SW480 (cell line): ENCODE results near the gene RAD51B.
"Not testable (repeated sequence)": the region's sequence is repeated elsewhere in the genome, so short reads cannot be mapped to it uniquely, and the experiment has no call there.

Experiments
- DNase-seq: peaks from one replicate; pipeline ENCODE4 v3.0.0-alpha.2; 2016; ENCODE audit warnings: low spot score

RAD51B gene

GRCh38 chr14:68687746-68688145 is 868.2 kb downstream of the RAD51B start:
- DNase-seq: peak; percentile 98

DNA sequence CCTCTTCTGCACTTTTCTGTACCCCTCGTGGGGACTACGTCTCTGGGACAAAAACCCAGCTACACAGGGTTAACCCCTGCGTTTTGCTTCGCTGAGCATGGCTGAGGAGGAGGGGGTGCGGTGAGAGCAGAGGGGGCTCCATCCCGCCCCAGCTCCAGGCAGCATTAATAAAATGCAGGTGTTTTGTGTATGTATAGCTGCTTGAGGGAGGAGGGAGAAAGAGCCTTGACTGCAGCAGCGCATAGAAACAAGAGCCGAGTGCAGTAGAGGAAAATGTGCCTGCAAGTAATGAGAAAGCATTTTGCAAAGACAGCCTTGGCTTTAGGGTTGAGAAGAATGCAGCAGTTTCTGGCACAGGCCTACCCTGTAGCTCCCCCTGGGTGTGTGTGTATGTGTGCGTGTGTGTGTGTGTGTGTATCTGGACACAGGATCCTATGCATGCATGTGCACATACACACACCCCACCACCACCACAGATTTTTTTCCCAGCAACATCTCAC is 869.3 kb downstream of the RAD51B start:
- peak; percentile 70 for DNase-seq

DNA sequence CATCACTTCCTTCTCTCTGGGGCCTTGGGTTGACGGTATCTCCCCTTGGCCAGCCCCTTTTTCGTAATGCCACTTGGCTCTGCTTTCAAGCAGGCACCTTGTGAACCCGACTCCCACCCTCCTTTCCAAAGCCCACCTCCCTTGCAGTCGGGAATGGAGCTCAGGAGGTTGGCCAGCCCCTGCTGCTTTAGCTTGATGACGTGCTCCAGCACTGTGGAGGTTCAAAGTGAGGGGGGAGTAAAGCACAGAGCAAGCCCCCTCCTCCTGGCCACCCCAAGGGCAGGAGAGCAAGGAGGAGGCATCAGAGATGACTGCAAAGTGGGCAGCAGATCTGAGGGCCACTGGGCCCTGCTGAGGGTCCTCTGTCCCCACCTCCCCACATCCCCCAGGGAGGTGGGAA is 869.9 kb downstream of the RAD51B start:
- DNase-seq: no peak

GRCh38 chr14:68690089-68690958 is 870.7 kb downstream of the RAD51B start:
- DNase-seq: no peak

DNA sequence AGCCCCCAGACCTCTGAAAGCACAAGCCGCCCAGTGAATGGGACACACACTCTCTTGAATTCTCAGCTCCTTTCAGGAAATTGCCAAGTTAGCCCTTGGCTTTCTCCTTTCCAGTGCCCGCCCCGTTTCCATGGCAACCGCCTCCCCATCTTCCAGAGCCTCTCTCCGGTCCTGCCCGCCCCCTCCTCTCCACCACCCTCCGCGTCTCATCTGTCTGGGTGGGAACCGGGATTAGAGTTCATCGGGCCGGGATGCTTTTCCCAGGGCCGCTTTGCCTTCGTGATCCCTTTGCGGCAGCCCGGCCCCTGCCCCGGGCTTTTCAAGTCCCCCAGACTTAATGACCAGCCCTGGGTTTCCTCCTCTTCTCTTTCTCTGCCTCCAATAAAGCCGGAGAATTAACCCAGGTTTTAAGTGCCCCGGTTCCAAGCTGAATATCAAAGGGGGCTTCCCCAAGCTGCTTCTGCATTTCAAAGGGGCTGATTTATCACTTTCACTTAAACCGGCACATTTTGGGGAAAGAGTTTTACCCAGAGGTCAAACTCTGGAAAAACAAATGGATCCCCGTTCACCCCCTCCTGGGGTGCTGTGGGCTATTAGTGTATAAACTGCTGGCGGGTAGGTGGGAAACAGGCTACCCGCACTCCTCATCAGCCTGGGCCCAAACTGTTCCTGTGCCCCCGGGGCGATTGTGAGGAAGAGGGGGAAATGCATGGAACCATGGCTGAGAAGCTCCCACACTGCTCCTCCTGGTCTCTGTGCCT is 871.6 kb downstream of the RAD51B start:
- DNase-seq: no peak

- no peak for DNase-seq
Observed at GRCh38 chr14:68691792-68692118, 872.2 kb downstream of the RAD51B start.

DNA sequence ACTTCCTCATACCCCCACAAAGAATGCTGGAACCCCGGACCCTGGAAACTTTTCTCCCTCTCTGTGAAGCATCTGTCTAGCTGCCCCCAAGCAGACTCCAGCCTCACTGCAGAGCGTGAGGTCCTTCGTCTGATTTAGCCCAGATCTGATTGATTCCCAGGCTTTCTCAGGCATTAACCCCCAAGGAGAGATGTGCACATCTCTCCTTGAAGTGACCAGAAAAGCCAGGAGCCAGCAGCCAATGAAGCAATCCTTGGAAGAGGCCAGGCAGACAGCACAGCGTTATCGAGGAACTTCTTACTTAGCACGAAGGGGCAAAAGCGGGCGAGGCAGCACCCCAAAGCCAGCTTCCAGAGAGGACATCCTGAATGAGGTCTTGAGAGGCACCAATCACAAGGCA is 872.6 kb downstream of the RAD51B start:
- no peak for DNase-seq

DNA sequence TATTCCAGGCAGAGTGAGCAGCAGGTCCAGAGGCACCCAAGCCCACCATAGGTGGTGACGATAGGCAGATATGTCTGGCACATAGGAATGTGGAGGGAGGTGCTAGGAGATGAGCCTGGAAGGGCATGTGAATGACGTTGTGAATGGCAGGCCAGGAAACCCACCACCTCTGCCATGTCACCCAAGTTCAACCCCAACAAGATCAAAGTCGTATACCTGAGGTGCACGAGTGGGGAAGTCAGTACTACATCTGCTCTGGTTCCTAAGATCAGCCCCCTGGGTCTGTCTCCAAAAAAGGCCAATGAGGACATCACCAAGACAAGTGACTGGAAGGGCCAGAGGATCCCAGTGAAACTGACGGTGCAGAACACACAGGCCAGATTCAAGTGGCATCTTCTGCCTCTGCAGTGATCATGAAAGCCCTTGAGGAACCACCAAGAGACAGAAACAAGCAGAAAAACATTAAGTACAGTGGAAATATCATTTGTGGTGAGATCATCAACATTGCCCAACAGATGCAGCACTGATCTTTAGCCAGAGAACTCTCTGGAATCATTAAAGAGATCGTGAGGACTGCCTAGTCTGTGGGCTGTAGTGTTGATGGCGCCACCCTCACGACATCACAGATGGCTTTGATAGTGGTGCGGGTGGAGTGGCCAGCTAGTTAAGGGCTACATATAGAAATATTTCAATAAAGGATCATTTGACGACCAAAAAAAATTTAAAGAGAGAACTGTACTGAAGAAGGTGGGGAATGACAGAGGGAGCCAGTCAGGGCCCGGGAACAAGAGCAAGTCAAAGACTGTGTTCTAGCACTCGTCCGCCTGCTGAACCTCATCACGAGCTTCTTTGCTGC is 873.6 kb downstream of the RAD51B start:
- DNase-seq: no peak

- no peak for DNase-seq
Observed at GRCh38 chr14:68693926-68694325, 874.3 kb downstream of the RAD51B start.

DNA sequence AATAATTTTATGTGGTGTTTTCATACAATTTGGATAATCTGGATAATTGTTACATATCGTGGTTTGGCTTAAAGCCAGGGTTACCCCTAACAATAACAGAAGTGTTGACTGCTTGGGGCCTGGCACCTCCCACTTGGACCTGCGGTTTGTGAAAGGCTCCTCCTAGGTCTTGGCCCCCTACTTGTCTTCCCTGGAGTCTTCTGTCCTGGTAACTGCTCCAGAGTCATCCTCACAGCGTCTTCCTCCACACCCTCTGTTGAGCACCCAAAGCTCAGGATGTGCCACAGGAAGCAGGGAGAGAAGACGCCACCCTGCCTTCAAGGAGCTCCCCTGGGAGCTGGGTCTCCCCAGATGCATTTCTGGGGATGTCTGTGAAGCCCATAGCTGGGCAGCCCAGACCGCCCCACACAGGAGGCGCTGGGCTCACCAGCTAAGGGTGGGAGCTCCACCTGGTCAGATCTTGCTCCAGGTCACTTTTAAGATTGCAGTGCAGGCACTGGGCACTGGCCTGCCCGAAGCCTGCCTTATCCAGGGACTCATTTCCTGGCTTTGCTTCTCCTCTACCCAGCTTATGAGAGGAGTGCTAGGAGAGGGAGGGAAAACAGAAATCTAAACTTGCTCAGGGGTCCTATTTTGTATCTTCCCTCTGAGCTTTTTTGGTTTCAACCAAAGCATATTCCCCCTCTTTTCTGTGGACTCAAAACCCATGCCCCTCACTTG is 875.1 kb downstream of the RAD51B start:
- DNase-seq: peak; percentile 55

DNA sequence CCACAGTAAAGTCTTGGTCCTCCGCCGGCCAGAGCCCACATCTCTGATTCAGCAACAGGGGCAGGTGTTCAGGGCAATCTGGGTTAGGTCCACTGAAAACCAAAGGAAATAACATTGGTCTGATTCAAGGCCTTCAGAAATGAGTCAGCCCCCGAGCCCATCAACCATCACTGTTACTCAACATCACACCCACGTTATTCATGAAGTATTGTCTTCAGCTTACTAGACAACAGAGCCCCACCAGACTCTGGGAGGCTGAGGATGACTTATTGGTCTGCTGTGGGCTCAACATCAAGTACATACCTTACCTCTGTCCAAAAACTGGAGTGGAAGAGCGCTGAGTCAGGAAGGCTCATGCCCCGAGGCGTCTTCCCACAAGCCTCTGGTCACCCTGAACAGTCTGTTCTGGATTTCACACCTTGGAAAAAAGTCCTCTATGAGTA is 875.8 kb downstream of the RAD51B start:
- DNase-seq: peak; percentile 98

DNA sequence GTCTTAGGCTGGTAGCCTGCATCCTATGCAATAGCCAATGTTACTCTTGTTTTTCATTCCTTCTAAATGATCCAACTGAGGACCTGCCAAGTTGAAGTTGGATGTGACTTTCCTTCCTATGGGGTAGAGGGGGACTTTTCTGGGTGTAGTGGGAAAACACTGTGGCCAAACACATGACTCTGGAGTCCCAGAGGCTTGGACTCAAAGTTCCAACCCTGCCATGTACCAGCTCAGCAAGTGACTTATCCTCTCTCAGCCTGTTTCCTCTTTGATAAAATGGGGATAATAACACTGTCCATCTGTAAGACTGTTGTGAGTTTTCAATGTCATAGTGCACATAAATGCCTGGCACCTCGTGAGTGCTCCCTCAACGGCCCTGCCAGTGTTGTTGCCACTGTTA is 876.3 kb downstream of the RAD51B start:
- DNase-seq: no peak

DNA sequence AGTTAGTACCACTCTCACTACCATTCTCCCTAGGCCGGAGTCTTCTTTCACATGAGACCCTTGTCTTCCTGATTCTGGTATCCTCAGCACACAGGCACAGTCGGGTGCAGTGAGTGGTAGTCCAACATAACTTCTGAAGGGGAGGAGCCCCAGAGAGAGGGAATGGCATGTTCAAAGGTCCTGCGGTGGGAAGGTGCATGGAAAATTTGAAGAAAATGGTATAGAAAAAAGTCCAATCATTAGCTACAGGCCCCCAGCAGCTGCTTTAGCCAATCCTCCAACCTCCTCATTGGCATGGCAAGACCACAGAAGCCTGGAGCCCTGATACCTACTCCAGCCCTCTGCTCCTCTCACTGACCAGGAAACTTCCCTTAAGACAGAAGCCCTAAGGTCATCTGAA is 876.7 kb downstream of the RAD51B start:
- no peak for DNase-seq

- DNase-seq: no peak
Observed at GRCh38 chr14:68696721-68697495, 877.3 kb downstream of the RAD51B start.

GRCh38 chr14:68698773-68699172 is 879.2 kb downstream of the RAD51B start:
- not testable (repeated sequence) for DNase-seq

- DNase-seq: no peak
Observed at GRCh38 chr14:68701001-68701741, 881.6 kb downstream of the RAD51B start.

- DNase-seq: no peak
Observed at GRCh38 chr14:68702135-68702534, 882.6 kb downstream of the RAD51B start.

GRCh38 chr14:68702578-68702977 is 883.0 kb downstream of the RAD51B start:
- DNase-seq: no peak

DNA sequence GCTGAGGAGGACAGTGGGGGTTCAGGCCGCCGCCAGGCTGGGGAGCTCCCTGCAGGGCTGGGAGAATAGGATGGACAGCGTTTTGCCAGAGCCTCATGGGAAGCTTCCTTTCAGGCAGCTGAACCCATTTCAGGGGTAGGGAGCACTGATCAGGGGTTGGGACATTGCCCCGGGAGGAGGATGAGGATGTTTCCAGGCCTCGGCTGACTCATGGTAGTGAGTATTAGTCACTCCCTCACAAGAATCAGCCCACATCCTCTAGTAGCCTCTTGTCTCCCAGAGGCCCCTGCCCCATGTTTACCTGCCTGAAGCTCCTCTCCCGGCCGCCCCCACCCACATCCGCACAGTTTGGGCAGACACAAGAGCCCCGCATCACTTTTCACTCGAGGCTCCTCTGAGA is 883.5 kb downstream of the RAD51B start:
- DNase-seq: peak; percentile 72
